ENCODE measurements around the gene PBX4. TPM values are rescaled to one million over a fixed set of nuclear protein-coding genes. Genes with fewer than 3 reads are reported as not detected.
"Not testable (repeated sequence)": the region's sequence is repeated elsewhere in the genome, so short reads cannot be mapped to it uniquely, and the experiment has no call there.

Gene PBX4, protein sequence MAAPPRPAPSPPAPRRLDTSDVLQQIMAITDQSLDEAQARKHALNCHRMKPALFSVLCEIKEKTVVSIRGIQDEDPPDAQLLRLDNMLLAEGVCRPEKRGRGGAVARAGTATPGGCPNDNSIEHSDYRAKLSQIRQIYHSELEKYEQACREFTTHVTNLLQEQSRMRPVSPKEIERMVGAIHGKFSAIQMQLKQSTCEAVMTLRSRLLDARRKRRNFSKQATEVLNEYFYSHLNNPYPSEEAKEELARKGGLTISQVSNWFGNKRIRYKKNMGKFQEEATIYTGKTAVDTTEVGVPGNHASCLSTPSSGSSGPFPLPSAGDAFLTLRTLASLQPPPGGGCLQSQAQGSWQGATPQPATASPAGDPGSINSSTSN
- total RNA-seq (2012; rRNA removed), result 0.66 TPM in 1 of 2 replicates, not detected in the other

DNA sequence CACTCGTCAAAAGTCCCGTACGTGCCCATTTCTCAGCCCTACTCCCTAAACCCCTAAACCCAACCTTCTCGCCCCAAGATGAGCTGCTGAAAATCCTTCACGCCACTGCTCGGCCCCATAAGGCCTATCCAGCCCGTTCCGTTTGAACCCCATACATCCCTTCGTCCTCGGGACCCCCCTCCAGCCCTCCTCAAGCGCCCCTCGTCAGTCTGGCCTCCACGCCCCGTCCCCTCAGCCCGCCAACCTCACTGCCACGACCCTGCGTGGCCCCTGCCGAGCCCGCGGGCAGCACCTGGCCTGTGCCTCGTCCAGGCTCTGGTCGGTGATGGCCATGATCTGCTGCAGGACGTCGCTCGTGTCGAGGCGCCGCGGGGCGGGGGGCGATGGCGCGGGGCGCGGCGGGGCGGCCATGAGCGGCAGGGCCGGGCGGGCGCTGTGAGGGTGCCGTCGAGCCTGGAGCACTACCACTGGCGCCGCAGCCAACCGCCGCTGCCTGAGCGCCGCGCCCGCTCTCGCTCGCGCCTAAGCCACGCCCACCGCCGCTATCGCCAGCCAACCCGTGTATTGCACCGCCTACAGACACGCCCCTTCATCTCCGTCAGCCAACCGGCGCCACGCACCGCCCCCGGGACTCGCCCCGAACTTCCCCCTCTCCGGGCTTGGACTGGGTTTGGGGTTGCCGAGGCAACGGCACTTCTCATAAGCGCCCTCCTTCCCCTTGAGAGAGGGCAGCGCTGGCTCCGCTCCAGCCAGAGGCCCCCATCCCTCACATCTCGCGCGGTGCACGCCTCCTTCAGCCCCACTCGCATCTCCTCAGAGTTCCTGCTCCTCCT is at the start of gene PBX4:
TSS of gene PBX4 (minus strand) at position 469 of the 833 bp plus-strand sequence. CDS start at position 411, 58 bp downstream.
- peak within 1 kb of the TSS; percentile 73 for H3K4me2 ChIP-seq (ENCODE audit: low read length)
- no peaks in the 10 kb centered on the region for H3K36me3 ChIP-seq (ENCODE audit: insufficient read depth, low read length)
- H3K27me3 ChIP-seq (ENCODE audit: control insufficient read depth, insufficient read depth, low read length), result no peaks in the 10 kb centered on the region
- H3K4me1 ChIP-seq (ENCODE audit: control insufficient read depth, insufficient read depth, low read length), result peaks cover under 1% of the 10 kb centered on the region
- H3K9me3 ChIP-seq (replicated peaks; ENCODE audit: low read length), result no peaks in the 10 kb centered on the region
- no peak within 1 kb of the TSS for H3K9ac ChIP-seq (ENCODE audit: low read depth, low read length)
- peak within 1 kb of the TSS; percentile 65 for H3K4me3 ChIP-seq (ENCODE audit: low read length)

DNA sequence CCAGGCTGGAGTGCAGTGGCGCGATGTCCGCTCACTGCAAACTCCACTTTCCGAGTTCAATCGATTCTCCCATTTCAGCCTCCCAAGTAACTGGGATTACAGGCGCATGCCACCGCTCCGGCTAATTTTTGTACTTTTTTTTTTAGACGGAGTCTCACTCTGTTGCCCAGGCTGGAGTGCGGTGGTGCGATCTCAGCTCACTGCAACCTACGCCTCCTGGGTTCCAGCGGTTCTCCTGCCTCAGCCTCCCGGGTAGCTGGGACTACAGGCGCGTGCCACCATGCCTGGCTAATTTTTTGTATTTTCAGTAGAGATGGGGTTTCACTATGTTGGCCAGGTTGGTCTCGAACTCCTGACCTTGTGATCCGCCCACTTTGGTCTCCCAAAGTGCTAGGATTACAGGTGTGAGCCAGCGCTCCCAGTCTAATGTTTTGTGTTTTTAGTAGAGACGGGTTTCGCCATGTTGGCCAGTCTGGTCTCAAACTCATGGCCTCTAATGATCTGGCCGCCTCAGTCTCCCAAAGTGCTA is 47.0 kb upstream of the PBX4 start:
- H3K9ac ChIP-seq (ENCODE audit: low read depth, low read length); H3K4me2 ChIP-seq (ENCODE audit: low read length); H3K36me3 ChIP-seq (ENCODE audit: insufficient read depth, low read length); H3K27me3 ChIP-seq (ENCODE audit: control insufficient read depth, insufficient read depth, low read length); H3K9me3 ChIP-seq (replicated peaks; ENCODE audit: low read length); H3K4me3 ChIP-seq (ENCODE audit: low read length): not testable (repeated sequence)
- H3K4me1 ChIP-seq (ENCODE audit: control insufficient read depth, insufficient read depth, low read length), result peaks cover 26% of the 10 kb centered on the region

DNA sequence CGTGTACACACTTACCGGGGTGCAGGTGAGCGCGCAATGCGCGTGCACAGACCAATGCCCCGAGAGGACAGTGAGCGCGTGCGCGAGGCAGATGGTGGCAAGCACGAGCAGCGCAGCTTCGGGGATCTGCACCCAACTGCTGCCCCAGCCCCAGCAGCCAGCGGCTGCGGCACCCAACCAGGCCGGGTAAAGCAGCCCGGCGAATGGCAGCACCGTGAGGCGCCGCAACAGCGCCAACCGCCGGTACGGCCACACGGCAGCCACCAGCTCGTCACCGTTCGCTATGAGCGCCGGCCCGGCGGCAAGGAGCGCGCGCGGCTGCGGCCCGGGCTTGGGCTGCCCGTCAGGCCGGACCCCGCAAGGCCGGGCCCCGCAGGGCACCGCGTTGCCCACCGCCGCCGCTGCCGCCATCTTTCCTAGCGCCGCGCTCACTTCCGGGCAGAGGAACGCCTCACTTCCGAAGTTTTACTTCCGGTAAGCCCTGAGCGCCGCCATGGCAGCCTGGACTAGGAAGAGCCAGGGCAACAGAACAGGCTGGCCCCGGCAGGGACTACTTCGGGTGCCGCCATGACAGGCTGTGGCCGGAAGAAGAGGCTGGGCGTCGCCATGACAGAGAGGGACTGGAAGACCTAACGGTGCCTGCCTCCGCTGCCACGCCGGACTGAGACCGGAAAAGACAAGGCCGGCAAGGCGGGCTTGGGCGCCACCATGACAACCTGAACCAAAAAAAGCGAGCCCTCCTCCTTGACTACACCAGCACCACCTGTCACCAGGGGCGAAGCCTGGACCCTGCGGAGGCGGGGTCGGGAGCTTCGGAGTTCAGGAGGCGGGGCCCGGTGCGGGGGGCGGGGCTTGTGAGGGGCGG is 45.0 kb upstream of the PBX4 start, which contains the start of gene ATP13A1:
TSS of gene ATP13A1 (minus strand) at position 421 of the 865 bp plus-strand sequence. CDS start at position 411, 10 bp downstream.
- peak within 1 kb of the TSS; percentile 94 for H3K4me3 ChIP-seq (ENCODE audit: low read length)
- peaks cover 21% of the 10 kb centered on the region for H3K4me1 ChIP-seq (ENCODE audit: control insufficient read depth, insufficient read depth, low read length)

DNA sequence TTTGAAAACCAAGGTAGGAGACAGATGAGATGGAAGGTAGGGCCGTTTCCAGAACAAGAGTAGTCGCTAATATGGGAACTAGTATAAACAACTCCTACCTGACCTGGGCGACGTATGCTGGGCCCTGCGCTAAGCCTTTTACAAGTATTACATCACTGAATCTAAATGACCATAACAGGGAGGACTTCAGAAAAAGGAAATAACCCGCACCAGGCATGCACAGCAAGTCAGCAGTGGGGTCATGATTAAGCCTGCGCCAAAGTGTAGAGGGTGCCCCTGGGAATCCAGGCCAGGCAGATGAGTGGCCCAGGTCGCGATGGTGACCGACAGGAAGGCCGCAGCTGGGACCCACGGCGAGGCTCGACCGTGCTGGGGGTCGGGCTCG is 44.4 kb upstream of the PBX4 start:
- no peaks in the 10 kb centered on the region for H3K27me3 ChIP-seq (ENCODE audit: control insufficient read depth, insufficient read depth, low read length)
- H3K36me3 ChIP-seq (ENCODE audit: insufficient read depth, low read length), result peaks cover 14% of the 10 kb centered on the region
- peak overlapping the region; percentile 89 for H3K4me2 ChIP-seq (ENCODE audit: low read length)
- peak overlapping the region; percentile 94 for H3K4me3 ChIP-seq (ENCODE audit: low read length)
- H3K9me3 ChIP-seq (replicated peaks; ENCODE audit: low read length), result no peaks in the 10 kb centered on the region
- H3K4me1 ChIP-seq (ENCODE audit: control insufficient read depth, insufficient read depth, low read length), result peaks cover 18% of the 10 kb centered on the region
- H3K9ac ChIP-seq (ENCODE audit: low read depth, low read length), result peak overlapping the region; percentile 93

More for the DNA sequence above, 45.0 kb upstream of the PBX4 start, which contains the start of gene ATP13A1:
- Histone ChIP-seq H3K9me3 (replicated peaks; ENCODE audit: low read length) (no peaks in the 10 kb centered on the region), H3K4me2 (ENCODE audit: low read length) (peak within 1 kb of the TSS; percentile 89), H3K27me3 (ENCODE audit: control insufficient read depth, insufficient read depth, low read length) (no peaks in the 10 kb centered on the region), H3K36me3 (ENCODE audit: insufficient read depth, low read length) (peaks cover 7% of the 10 kb centered on the region), H3K9ac (ENCODE audit: low read depth, low read length) (peak within 1 kb of the TSS; percentile 93)

DNA sequence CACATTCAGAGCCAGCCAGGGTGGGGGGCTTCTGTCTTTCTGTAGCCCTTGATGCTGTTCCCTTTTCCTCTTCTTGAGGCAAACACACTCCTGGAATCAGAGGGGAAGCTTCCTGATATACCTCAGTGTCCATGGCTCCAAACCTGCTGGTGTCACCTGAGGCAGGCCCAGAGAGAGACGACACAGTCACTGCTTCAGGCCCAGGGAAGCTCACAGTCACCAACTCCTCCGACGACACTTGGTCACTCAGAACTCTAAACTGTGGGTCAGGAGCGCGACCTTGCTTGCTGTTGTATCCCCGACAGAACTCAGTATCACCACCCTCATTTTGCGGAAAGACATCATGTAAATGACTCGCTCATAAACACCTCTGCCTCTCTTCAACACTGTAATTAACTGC is 43.9 kb upstream of the PBX4 start:
- peaks cover 18% of the 10 kb centered on the region for H3K4me1 ChIP-seq (ENCODE audit: control insufficient read depth, insufficient read depth, low read length)
- no peaks in the 10 kb centered on the region for H3K27me3 ChIP-seq (ENCODE audit: control insufficient read depth, insufficient read depth, low read length)
- no peaks in the 10 kb centered on the region for H3K9me3 ChIP-seq (replicated peaks; ENCODE audit: low read length)
- H3K9ac ChIP-seq (ENCODE audit: low read depth, low read length), result peak overlapping the region; percentile 93
- H3K4me3 ChIP-seq (ENCODE audit: low read length), result peak overlapping the region; percentile 94
- H3K36me3 ChIP-seq (ENCODE audit: insufficient read depth, low read length), result peaks cover 17% of the 10 kb centered on the region
- H3K4me2 ChIP-seq (ENCODE audit: low read length), result peak overlapping the region; percentile 89

DNA sequence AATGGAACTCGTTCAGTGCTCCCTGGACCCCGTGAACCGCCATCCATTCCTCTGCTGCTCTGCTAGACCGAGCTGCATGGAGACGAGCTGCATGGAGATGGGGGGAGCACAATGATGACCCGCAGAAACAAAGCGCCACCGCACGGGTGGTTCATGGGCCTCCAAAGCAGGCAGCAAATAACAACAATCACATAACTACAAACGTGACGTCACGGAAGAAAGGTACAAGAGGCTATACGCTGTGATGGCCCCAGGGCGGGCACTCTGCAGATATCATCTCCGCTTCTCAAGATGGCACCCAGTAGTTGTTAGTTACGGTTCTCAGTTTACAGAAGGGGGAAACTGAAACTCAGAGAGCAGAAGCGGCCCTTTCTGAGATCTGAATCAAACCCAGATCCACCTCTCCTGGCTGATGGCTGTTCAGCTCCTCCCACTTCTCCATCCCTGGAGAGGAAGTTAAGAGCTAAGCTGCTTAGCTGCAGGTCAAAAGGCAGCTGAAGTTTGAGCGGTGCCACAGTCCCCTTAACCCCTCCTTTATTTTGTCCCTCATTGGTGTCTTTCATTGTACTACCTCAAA is 43.3 kb upstream of the PBX4 start:
- peaks cover 22% of the 10 kb centered on the region for H3K36me3 ChIP-seq (ENCODE audit: insufficient read depth, low read length)
- H3K27me3 ChIP-seq (ENCODE audit: control insufficient read depth, insufficient read depth, low read length), result no peaks in the 10 kb centered on the region
- H3K9ac ChIP-seq (ENCODE audit: low read depth, low read length), result no peak overlapping the region
- H3K4me1 ChIP-seq (ENCODE audit: control insufficient read depth, insufficient read depth, low read length), result peaks cover 18% of the 10 kb centered on the region
- H3K4me2 ChIP-seq (ENCODE audit: low read length), result peak overlapping the region; percentile 89
- no peaks in the 10 kb centered on the region for H3K9me3 ChIP-seq (replicated peaks; ENCODE audit: low read length)
- peak overlapping the region; percentile 94 for H3K4me3 ChIP-seq (ENCODE audit: low read length)

DNA sequence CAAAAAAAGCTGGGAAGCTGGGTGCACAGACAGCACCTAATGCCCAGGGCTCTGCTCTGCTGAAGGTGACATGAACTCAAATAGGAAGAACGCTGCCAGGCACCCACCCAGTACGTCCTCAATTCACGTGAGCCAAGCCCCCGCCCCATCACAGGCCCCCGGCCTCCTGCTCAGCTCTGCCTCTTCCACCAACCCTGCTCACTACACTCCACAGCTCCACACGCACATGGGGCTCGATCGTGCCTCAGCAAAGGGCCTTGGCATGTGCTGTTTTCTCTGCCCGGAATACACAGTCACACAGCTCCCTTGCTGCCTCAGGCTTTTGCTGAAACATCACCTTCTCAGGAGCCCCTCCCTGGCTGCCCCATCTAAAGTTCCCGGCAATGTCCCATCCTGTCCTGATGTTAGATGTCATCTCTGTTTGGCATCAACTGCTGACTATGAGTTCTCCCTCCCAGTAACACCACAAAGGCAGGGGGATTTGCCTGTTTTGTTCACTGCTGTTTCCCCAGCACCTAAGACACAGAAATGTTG is 42.7 kb upstream of the PBX4 start:
- Histone ChIP-seq H3K9ac (ENCODE audit: low read depth, low read length) (no peak overlapping the region), H3K4me2 (ENCODE audit: low read length) (peak overlapping the region; percentile 89), H3K9me3 (replicated peaks; ENCODE audit: low read length) (no peaks in the 10 kb centered on the region), H3K36me3 (ENCODE audit: insufficient read depth, low read length) (peaks cover 26% of the 10 kb centered on the region), H3K4me1 (ENCODE audit: control insufficient read depth, insufficient read depth, low read length) (peaks cover 18% of the 10 kb centered on the region), H3K27me3 (ENCODE audit: control insufficient read depth, insufficient read depth, low read length) (no peaks in the 10 kb centered on the region), H3K4me3 (ENCODE audit: low read length) (no peak overlapping the region)

DNA sequence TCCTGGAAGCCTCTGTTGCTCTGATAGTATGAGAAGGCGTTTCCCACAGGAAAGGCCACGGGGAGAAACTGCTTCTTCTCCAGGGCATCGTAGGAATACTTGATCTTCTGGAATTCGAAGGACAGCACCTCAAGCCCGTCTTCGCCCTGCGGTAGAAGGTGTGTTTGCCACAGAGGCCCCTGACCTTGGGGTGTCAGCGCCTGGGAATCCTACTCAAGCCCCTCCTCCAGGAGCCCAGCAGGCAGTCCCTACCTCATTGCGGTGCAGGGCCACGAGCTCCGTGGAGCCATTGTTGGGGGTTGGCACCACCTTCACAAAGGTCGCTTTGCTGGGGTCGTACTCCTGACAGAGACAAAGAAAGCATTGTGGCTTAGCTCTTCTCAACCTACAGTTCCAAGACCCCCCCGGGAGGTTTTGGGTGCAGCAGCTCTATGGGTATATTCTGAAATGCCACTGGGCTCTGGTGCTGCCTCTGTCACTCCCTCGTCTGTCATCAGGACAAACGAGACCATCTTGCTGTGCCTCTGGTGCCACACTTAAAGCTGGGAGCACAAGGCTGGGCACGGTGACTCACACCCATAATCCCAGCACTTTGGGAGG is 41.3 kb upstream of the PBX4 start:
- peaks cover 41% of the 10 kb centered on the region for H3K36me3 ChIP-seq (ENCODE audit: insufficient read depth, low read length)
- H3K4me1 ChIP-seq (ENCODE audit: control insufficient read depth, insufficient read depth, low read length), result peaks cover 18% of the 10 kb centered on the region
- no peak overlapping the region for H3K4me2 ChIP-seq (ENCODE audit: low read length)
- H3K4me3 ChIP-seq (ENCODE audit: low read length), result no peak overlapping the region
- no peak overlapping the region for H3K9ac ChIP-seq (ENCODE audit: low read depth, low read length)
- H3K9me3 ChIP-seq (replicated peaks; ENCODE audit: low read length), result no peaks in the 10 kb centered on the region
- no peaks in the 10 kb centered on the region for H3K27me3 ChIP-seq (ENCODE audit: control insufficient read depth, insufficient read depth, low read length)

DNA sequence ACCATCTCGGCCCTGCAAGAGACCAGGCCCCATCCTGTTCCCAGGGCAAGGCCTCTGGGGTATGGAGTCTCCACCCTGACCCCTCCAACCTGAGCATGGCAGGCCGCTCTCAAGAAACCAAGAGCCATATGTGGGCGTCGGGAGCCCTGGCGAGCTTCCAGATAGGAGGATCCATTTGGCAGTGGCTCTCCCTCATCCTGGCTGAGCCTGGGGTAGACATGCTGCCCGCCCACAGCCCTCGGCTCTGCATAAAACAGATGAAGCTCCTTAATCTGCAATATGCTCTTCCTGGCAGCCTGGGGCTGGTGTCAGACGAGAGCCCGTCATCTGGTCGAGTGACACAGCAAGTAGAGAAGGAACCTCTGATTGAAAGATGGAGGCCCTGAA is 38.9 kb upstream of the PBX4 start:
- Histone ChIP-seq H3K4me3 (ENCODE audit: low read length) (no peak overlapping the region), H3K9ac (ENCODE audit: low read depth, low read length) (no peak overlapping the region), H3K27me3 (ENCODE audit: control insufficient read depth, insufficient read depth, low read length) (no peaks in the 10 kb centered on the region), H3K4me1 (ENCODE audit: control insufficient read depth, insufficient read depth, low read length) (peaks cover 14% of the 10 kb centered on the region), H3K36me3 (ENCODE audit: insufficient read depth, low read length) (peaks cover 58% of the 10 kb centered on the region), H3K4me2 (ENCODE audit: low read length) (no peak overlapping the region), H3K9me3 (replicated peaks; ENCODE audit: low read length) (no peaks in the 10 kb centered on the region)
